Cerebellar cortex (tissue), 1 donor: ENCODE data around the gene BGLAP.
"Not testable (repeated sequence)": the region's sequence is repeated elsewhere in the genome, so short reads cannot be mapped to it uniquely, and the experiment has no call there.

Experiments used
- DNase-seq: peaks from one replicate; pipeline ENCODE4 v3.0.0-alpha.2; 2015; ENCODE audit warnings: low spot score

The BGLAP gene

GRCh38 chr1:156241926-156242325 is at the start of gene BGLAP:
BGLAP (plus strand) TSS chr1:156242184; CDS start chr1:156242232, 48 bp downstream.
- DNase-seq, result no peak

- peak; percentile 13 for DNase-seq
Observed at GRCh38 chr1:156193208-156193487, 48.8 kb upstream of the BGLAP start.

GRCh38 chr1:156193488-156194299 is 48.3 kb upstream of the BGLAP start, which contains the start of gene SLC25A44:
SLC25A44 (plus strand) TSS chr1:156194104; CDS start chr1:156199848, 5,744 bp downstream.
- peak; percentile 100 for DNase-seq

GRCh38 chr1:156194300-156194652 is 47.7 kb upstream of the BGLAP start:
- DNase-seq, result peak; percentile 16

- no peak for DNase-seq
Observed at GRCh38 chr1:156195853-156196252, 46.1 kb upstream of the BGLAP start.

- no peak for DNase-seq
Observed at GRCh38 chr1:156196445-156196844, 45.5 kb upstream of the BGLAP start.

GRCh38 chr1:156198831-156199349 is 43.1 kb upstream of the BGLAP start:
- no peak for DNase-seq

- DNase-seq, result no peak
Observed at GRCh38 chr1:156200044-156200443, 41.9 kb upstream of the BGLAP start.

GRCh38 chr1:156203331-156203730 is 38.7 kb upstream of the BGLAP start:
- no peak for DNase-seq

GRCh38 chr1:156204686-156205085 is 37.3 kb upstream of the BGLAP start:
- no peak for DNase-seq

- DNase-seq, result no peak
Observed at GRCh38 chr1:156211243-156211642, 30.7 kb upstream of the BGLAP start.

- no peak for DNase-seq
Observed at GRCh38 chr1:156212130-156212529, 29.9 kb upstream of the BGLAP start.

- peak; percentile 98 for DNase-seq
Observed at GRCh38 chr1:156212833-156213643, 28.9 kb upstream of the BGLAP start, which contains the start of gene PMF1. PMF1 (plus strand) TSS chr1:156213007; CDS start chr1:156213016, 9 bp downstream.

GRCh38 chr1:156213644-156213966 is 28.4 kb upstream of the BGLAP start:
- DNase-seq, result no peak

GRCh38 chr1:156214024-156214748 is 27.8 kb upstream of the BGLAP start:
- no peak for DNase-seq

GRCh38 chr1:156216361-156217086 is 25.5 kb upstream of the BGLAP start:
- not testable (repeated sequence) for DNase-seq

- no peak for DNase-seq
Observed at GRCh38 chr1:156217871-156218270, 24.1 kb upstream of the BGLAP start.

GRCh38 chr1:156220226-156220625 is 21.8 kb upstream of the BGLAP start:
- DNase-seq, result no peak

- DNase-seq, result no peak
Observed at GRCh38 chr1:156221986-156222692, 19.8 kb upstream of the BGLAP start.

- no peak for DNase-seq
Observed at GRCh38 chr1:156225677-156226014, 16.3 kb upstream of the BGLAP start.

- DNase-seq, result no peak
Observed at GRCh38 chr1:156226116-156226538, 15.9 kb upstream of the BGLAP start.
